ENCODE measurements around the gene TOP3B.

GRCh38 chr22:22010358-22010757 lies 27.8 kb upstream of the TOP3B start:
- TF ChIP-seq CTCF (IDR thresholded peaks at IDR 0.05 in 4 of 5, conservative IDR thresholded peaks at IDR 0.05 in 1 of 5), result no peak
- TF ChIP-seq POLR2A (IDR thresholded peaks at IDR 0.05), result no peak

Measured in gastrocnemius medialis (tissue), 4 donors.